Measurements from ENCODE around the gene ELAPOR1.

Gene ELAPOR1

GRCh38 chr1:109161858-109162606 lies 48.1 kb downstream of the ELAPOR1 start:
- DNase-seq (ENCODE audit: insufficient read length, low spot score) (peak; percentile 23), FAIRE-seq (no peak)
- no peak for TF ChIP-seq POLR2A (IDR thresholded peaks at IDR 0.05; ENCODE audit: low read depth, low read length)

- no peak for FAIRE-seq
- no peak for TF ChIP-seq POLR2A (IDR thresholded peaks at IDR 0.05; ENCODE audit: low read depth, low read length)
- DNase-seq (ENCODE audit: insufficient read length, low spot score), result no peak
Measured at GRCh38 chr1:109162626-109163025, 48.7 kb downstream of the ELAPOR1 start.

- FAIRE-seq, result no peak
- no peak for DNase-seq (ENCODE audit: insufficient read length, low spot score)
- TF ChIP-seq POLR2A (IDR thresholded peaks at IDR 0.05; ENCODE audit: low read depth, low read length), result no peak
Measured at GRCh38 chr1:109163551-109163950, 49.6 kb downstream of the ELAPOR1 start.

Data from H54 (cell line).